GM19452 (cell line): ENCODE data around the gene BLM.
"Not testable (repeated sequence)": the region's sequence is repeated elsewhere in the genome, so short reads cannot be mapped to it uniquely, and the experiment has no call there.

ENCODE experiments used
- ATAC-seq: cut with Tn5 transposase; IDR thresholded peaks from one replicate; pipeline ENCODE4 v1.9.1; 2021; ENCODE audit not compliant: unreplicated experiment

The BLM gene

GRCh38 chr15:90730290-90730689 is 13.1 kb downstream of the BLM start:
- ATAC-seq, result no peak

DNA sequence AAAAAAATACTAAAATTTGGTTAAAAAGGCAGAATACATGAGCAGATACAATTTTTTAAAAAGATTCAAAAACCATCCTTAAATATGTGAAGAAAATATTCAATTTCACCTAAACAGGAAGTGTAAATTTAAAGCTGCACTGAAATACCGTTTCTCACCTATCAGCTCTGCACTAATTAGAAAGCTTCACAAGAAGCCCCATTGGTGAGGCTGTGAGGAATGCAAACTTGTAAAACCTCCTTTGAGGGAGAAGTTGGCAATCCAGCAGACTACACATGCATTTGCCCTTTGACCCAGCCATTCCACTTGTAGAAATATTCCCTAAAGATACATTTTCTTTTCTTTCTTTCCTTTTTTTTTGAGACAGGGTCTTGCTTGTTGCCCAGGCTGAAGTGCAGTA is 18.8 kb downstream of the BLM start:
- no peak for ATAC-seq

- not testable (repeated sequence) for ATAC-seq
Observed at GRCh38 chr15:90740545-90740944, 23.4 kb downstream of the BLM start.

DNA sequence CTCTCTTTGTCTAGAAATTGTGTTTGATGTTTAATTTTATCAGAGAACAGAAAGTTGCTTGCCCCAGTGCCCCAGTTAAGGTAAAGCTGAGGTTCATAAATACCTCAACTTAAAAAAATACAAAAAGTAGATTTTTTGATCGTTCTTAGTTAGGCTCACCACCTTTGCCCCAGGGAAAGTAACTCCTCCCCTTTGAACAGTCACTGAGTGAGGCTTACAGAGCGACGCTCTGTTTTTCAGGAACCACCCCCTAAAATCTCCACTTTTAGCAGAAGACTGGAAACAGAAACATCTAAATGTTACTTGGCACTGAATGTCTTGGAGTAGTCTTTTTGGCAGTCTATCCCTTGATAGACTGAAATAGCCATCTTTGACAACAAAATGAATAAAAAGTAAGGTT is 24.9 kb downstream of the BLM start:
- no peak for ATAC-seq

- ATAC-seq, result no peak
Observed at GRCh38 chr15:90743407-90743806, 26.3 kb downstream of the BLM start.

- ATAC-seq, result no peak
Observed at GRCh38 chr15:90744759-90745402, 27.7 kb downstream of the BLM start.

- ATAC-seq, result no peak
Observed at GRCh38 chr15:90749754-90750153, 32.6 kb downstream of the BLM start.

- ATAC-seq, result no peak
Observed at GRCh38 chr15:90750186-90750585, 33.0 kb downstream of the BLM start.

- ATAC-seq, result no peak
Observed at GRCh38 chr15:90751300-90751825, 34.2 kb downstream of the BLM start.

- ATAC-seq, result no peak
Observed at GRCh38 chr15:90756916-90757315, 39.8 kb downstream of the BLM start.

DNA sequence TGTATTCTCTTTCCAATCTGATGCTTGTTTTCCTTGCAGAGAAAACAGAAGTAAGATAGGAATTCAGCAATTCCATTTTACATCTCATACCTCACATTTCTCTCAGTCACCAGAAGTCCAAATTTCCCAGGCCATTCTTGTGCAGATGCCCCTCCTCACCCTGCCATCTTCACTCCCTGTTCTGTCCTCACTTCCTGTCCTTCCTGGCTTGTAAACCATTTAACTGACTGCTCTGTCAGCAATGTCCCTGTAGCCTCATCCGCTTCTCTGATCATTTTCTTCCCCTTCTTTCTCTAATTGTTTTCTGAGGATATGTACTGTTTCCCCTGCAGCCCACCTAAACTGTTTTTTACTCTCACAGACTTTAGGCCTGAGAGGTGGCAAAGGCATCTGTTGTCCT is 40.3 kb downstream of the BLM start:
- ATAC-seq, result no peak

- ATAC-seq, result no peak
Observed at GRCh38 chr15:90760661-90761232, 43.6 kb downstream of the BLM start.

GRCh38 chr15:90761629-90762028 is 44.5 kb downstream of the BLM start:
- ATAC-seq, result no peak

DNA sequence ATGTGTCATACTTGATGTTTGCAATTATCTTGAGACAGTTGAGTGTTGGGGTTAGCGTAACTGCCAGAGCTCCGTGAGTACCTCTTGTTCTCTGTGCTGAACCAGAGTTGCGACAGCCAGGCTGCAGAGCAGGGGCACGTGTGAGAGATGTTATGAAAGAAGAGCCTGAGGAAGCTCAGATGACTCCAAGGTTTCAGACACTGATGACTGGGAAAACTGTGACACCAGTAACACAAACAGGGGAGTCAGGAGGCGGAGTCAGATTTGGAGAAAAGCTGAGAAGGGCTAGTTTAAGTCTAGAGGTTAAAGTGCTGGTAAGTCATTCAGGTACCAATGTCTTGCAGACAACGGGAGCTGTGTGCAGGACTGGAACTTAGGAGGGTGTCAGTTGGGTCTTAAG is 45.0 kb downstream of the BLM start:
- no peak for ATAC-seq

GRCh38 chr15:90763366-90764099 is 46.4 kb downstream of the BLM start:
- ATAC-seq, result no peak

- ATAC-seq, result no peak
Observed at GRCh38 chr15:90765531-90765930, 48.4 kb downstream of the BLM start.

DNA sequence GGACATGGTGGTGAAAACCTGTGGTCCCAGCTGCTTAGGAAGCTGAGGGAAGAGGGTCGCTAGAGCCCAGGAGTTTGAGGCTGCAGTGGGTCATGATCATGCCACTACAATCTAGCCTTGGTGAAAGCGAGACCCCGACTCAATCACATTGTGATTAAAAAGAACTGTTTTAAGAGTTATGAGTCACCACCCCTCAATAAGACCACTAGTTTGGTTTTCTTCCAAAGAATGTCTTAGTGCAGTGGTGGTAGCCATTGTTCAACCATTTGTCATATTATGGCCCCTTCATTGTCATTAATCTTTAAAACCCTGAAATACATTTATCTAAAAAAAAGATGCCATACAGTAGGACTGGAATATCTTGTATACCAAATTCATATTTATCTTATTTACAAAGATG is 48.8 kb downstream of the BLM start:
- no peak for ATAC-seq

DNA sequence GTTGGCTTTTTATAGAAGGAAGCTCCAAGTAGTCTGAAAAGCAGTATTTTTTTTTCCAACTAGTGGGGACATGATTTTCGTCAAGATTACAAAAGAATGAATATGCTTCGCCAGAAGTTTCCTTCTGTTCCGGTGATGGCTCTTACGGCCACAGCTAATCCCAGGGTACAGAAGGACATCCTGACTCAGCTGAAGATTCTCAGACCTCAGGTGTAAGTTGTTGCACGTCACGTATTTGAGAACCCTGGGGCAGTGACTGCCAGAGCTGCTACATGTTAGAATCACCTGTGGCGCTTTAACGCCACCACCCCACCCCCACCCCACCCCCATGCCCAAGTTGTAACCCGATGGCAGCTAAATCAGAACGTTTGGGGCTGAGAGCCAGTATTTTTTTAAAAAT is 52.2 kb downstream of the BLM start:
- no peak for ATAC-seq

GRCh38 chr15:90773485-90773884 is 56.3 kb downstream of the BLM start:
- no peak for ATAC-seq

DNA sequence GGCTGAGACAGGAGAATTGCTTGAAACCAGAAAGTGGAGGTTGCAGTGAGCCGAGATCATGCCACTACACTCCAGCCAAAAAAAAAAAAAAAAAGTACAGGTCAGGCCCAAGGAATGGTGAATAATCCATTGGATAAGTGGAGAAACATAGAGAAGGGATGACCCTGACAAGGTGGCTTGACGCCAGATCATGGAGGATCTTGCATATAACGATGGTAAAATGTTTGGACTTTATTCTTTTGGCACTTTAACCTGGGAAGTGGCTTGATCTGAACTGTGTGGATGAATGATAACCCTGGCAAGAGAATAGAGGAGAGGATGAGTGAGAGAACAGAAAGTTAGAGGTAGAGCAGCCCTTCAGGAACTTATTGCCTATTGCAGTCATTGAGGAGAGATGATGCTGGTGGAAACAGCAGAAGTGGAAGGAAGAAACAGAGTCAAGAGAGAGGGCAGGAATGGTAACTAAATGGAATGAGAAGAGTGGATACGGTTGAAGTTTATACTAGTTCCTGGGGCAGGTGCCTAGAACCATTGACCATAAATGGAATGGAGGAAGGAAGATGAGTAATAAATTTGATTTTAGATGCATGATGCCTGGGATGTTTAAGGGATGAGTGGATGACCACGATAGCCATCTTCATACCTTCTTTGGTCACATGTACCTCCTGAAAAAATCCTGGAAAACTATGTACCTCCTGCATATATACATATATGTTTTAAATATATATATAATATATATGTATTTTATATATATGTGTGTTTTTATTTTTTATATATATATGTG is 57.8 kb downstream of the BLM start:
- no peak for ATAC-seq

- ATAC-seq, result no peak
Observed at GRCh38 chr15:90780916-90781315, 63.8 kb downstream of the BLM start.
